Upper lobe of left lung (tissue), 4 donors: ENCODE data around the gene DMWD.

Source experiments
- CTCF ChIP-seq, 6 experiments: fragments of 450-650 bp in 4 of 6; fragments of 200-600 bp in 2 of 6; sonication (generic) in 2 of 6; IDR thresholded peaks; one replicate each; pipeline ENCODE4 v1.5.1; 2016 to 2019; ENCODE audit warnings: antibody characterized with exemption in 6 of 6
- POLR2A ChIP-seq, 4 donors: fragments of 450-650 bp; IDR thresholded peaks; one replicate each; pipeline ENCODE4 v1.5.1; 2016 to 2017; ENCODE audit warnings: antibody characterized with exemption in 4 of 4, mild to moderate bottlenecking in 2 of 4

- TF ChIP-seq POLR2A (IDR thresholded peaks at IDR 0.05) (no peak), CTCF (IDR thresholded peaks at IDR 0.05) (no peak)
These were observed 30.1 kb upstream of the DMWD start for GRCh38 chr19:45822716-45823115.
